ENCODE results near the gene PCDH9. TPM values are rescaled to one million over a fixed set of nuclear protein-coding genes. Genes with fewer than 3 reads are reported as not detected.
"Not testable (repeated sequence)": the region's sequence is repeated elsewhere in the genome, so short reads cannot be mapped to it uniquely, and the experiment has no call there.

PCDH9 gene
- total and polyA plus RNA-seq, 2 donors, result 0.72 to 28.2 TPM

DNA sequence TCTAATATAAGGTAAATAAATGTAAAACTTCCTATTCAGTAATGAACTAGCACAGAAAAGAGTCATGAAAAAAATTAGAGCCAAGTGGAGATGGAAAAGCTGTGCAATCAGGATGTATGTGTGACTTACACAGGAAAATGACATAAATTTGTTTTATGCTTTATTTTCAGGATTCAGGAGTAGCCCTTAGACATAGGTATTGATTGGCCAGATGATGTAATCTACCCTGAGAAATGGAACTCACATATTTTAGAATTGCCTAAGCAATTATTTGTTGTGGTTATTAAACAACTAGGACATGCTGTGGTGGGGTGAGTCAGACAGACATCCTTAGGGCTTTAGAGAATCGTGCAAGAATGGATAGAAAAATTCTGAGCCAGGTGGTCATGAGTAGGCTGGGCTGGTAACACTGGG is 110.6 kb downstream of the PCDH9 start:
- no peaks in the 10 kb centered on the region for H3K36me3 ChIP-seq (ENCODE audit: insufficient read depth)
- DNase-seq (ENCODE audit: extremely low spot score), result no peak
- no peaks in the 10 kb centered on the region for H3K4me1 ChIP-seq (ENCODE audit: insufficient read depth)
- WGBS, result 25% methylated on average over 1 of the region's 1 CpG
- no peak overlapping the region for H3K27ac ChIP-seq (ENCODE audit: low read depth)
- no peak overlapping the region for H3K4me3 ChIP-seq (ENCODE audit: low read depth, low read length)

DNA sequence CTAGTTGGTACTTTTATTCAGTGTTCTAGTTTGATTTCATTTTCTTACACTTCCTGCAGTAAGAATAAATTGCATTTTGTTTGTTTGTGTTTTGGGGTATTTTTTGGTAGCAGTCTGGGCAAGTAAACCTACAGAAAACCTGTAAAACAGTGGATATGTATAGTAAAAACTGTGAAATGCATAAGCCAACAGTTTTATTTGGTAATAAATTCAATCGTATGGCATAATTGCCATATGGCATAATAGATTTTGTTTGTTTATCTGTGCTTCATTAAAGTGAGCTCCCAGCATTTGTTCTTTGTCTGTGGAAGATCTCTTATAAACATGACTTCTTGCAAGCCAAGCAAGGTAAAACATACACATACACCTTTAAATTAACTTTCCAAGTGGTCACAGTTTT is 111.9 kb downstream of the PCDH9 start:
- 63% methylated on average over 1 of the region's 1 CpG for WGBS
- H3K4me1 ChIP-seq (ENCODE audit: insufficient read depth), result no peaks in the 10 kb centered on the region
- no peak overlapping the region for H3K27ac ChIP-seq (ENCODE audit: low read depth)
- DNase-seq (ENCODE audit: extremely low spot score), result no peak
- H3K4me3 ChIP-seq (ENCODE audit: low read depth, low read length), result no peak overlapping the region
- H3K36me3 ChIP-seq (ENCODE audit: insufficient read depth), result no peaks in the 10 kb centered on the region

DNA sequence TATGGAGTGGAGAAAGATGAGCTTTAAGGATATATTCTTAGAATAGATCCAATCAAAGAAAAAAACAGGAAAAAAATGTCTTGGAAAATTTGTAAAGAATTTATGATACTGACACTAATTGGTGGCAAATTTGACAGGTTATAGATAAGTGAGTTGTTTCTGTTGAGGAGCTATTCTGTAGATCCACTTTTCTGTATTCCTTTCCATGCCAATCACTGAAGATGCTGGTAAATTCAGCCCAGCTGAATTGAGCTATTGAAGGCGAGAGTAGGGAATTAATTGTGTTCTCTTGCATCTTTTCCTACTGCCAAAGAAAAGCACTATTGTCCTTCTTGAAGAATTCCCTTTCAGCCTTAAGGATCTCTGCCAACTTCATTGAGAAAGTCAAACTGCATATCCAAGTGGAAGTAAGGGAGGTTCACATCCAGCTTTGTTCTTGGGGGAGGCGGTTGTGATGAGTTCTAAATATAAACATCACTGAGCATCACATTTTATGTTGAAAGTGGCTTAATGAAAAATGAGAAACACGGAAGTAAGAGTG is 113.1 kb downstream of the PCDH9 start:
- no peaks in the 10 kb centered on the region for H3K4me1 ChIP-seq (ENCODE audit: insufficient read depth)
- 59% methylated on average over 3 of the region's 3 CpGs for WGBS
- no peak for DNase-seq (ENCODE audit: extremely low spot score)
- no peak overlapping the region for H3K4me3 ChIP-seq (ENCODE audit: low read depth, low read length)
- no peak overlapping the region for H3K27ac ChIP-seq (ENCODE audit: low read depth)
- H3K36me3 ChIP-seq (ENCODE audit: insufficient read depth), result no peaks in the 10 kb centered on the region

DNA sequence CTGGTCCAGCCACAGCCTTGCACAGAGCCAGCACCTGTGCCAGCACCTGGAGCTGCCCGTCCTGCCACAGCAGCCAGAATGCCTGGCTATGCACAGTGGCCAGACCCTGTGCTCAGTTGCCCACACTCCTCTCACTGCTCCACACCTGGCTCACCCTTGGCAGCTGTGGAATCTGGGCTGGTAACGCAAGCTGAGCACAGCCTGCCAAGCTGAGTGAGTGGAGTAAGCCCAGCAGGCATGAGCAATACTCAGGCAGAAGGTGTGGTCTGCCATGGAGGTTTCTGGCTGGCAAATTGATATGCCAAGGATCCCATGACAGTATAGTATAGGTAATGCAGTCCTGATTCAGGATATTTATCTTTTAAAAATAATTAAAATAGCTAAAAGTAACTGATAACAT is 122.2 kb downstream of the PCDH9 start:
- H3K4me1 ChIP-seq (ENCODE audit: insufficient read depth), result no peaks in the 10 kb centered on the region
- H3K27ac ChIP-seq (ENCODE audit: low read depth), result no peak overlapping the region
- WGBS, result 92% methylated on average over 2 of the region's 2 CpGs
- H3K36me3 ChIP-seq (ENCODE audit: insufficient read depth), result no peaks in the 10 kb centered on the region
- no peak for DNase-seq (ENCODE audit: extremely low spot score)
- no peak overlapping the region for H3K4me3 ChIP-seq (ENCODE audit: low read depth, low read length)

DNA sequence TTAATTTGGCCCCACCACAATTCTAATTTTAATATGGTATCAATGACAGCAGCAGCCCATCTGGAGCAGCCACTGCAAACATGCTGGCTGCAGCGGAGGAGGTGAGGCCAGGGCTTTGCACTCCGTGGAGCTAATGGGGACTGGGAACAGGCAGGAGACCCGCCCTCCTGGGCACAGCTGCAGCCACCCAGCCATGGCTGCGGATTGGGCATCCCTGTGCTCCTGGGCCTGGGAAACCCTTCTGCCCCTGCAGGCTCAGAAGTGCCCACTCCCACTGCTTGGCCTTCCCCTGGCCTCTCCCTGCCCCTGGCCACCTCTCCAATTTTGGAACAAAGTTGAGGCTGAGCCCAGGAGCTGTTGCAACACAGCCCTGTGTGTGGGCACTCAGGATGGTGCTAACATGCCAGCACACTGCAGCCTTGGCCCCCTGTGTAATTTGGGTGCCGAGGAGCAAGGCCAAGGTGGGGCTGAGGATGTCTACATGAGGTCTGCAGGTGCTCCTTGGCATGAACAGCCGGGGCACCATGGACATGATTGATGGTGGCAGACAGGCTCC is 123.6 kb downstream of the PCDH9 start:
- no peak overlapping the region for H3K4me3 ChIP-seq (ENCODE audit: low read depth, low read length)
- 95% methylated on average over 6 of the region's 6 CpGs for WGBS
- DNase-seq (ENCODE audit: extremely low spot score), result no peak
- no peak overlapping the region for H3K27ac ChIP-seq (ENCODE audit: low read depth)
- no peaks in the 10 kb centered on the region for H3K36me3 ChIP-seq (ENCODE audit: insufficient read depth)
- H3K4me1 ChIP-seq (ENCODE audit: insufficient read depth), result no peaks in the 10 kb centered on the region

DNA sequence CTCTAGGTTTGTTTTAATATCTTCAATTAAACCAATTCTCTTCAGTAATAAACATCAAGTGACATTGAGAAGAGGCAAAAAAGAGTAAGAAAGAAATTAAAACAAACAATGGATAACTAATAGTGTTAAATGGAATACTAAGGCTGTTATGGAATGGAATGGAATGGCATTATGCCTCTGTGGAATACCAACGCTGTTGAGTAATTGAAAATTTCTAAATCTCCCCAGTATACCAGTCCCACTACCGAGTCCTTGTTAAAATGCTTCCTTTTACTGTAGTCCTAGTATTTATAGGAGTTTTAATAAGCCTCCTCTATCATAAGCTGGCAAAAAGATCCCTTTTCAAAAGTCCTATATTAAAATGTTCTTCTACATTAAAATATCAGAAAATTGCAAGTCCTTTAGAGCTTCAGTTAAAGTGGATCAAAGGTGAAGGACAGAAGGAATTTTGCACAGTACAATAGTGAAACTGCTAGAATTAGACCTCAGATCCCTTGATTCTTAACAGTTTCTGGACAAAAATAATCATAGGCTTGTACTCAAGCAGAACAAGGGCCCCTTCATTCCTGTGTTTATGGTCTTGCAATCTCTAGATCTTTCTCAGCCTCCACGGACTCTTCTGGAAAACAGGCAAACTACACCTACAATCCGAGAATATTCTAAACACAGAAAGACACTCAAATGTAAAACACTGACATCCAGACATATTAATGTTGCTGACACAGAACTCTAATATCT is 128.2 kb downstream of the PCDH9 start:
- H3K36me3 ChIP-seq (ENCODE audit: insufficient read depth), result no peaks in the 10 kb centered on the region
- no peak overlapping the region for H3K4me3 ChIP-seq (ENCODE audit: low read depth, low read length)
- H3K27ac ChIP-seq (ENCODE audit: low read depth), result no peak overlapping the region
- DNase-seq (ENCODE audit: extremely low spot score), result no peak
- no peaks in the 10 kb centered on the region for H3K4me1 ChIP-seq (ENCODE audit: insufficient read depth)
- WGBS, result 44% methylated on average over 4 of the region's 4 CpGs

DNA sequence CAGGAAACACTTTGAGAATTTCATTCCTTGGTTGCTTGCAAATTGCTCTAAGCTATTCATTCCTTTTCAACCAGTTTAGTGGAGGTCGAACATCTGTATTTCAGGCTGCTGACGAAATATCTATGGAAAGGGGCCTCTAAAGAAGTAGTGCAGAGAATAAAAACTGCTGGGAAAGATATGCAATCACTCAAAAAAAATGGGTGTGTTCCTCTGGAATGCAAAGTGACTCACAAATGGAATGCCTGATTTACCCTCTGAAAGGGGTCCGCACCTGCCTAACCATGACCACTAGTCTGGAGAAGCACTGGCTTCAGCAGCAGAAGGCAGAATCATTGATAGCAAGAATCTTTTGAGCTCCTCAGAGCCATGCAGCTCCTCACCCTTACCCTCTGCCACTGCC is 129.4 kb downstream of the PCDH9 start:
- Histone ChIP-seq H3K27ac (ENCODE audit: low read depth) (no peak overlapping the region), H3K36me3 (ENCODE audit: insufficient read depth) (no peaks in the 10 kb centered on the region), H3K4me3 (ENCODE audit: low read depth, low read length) (no peak overlapping the region), H3K4me1 (ENCODE audit: insufficient read depth) (no peaks in the 10 kb centered on the region)
- 87% methylated on average over 3 of the region's 3 CpGs for WGBS
- DNase-seq (ENCODE audit: extremely low spot score), result no peak

DNA sequence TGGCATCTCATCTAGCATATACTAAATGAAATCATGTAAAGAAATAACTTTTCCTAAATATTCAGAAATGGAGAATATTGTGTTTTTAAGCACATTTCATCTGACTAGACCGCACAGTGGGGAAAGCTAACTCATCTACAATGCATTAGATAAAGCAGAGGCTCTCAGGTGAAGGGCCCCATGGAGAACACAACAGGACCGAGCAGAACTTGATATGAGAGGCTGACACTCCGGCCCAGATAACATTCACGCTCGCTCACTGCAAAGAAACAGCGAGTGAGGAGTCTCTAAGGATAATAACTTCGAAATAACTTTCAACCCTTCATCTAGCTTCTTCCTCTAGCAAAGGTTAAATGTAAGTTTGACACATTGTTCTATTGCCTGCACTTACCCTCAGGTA is 130.6 kb downstream of the PCDH9 start:
- Histone ChIP-seq H3K4me1 (ENCODE audit: insufficient read depth) (no peaks in the 10 kb centered on the region), H3K36me3 (ENCODE audit: insufficient read depth) (no peaks in the 10 kb centered on the region), H3K27ac (ENCODE audit: low read depth) (no peak overlapping the region), H3K4me3 (ENCODE audit: low read depth, low read length) (no peak overlapping the region)
- no peak for DNase-seq (ENCODE audit: extremely low spot score)
- 97% methylated on average over 7 of the region's 7 CpGs for WGBS

DNA sequence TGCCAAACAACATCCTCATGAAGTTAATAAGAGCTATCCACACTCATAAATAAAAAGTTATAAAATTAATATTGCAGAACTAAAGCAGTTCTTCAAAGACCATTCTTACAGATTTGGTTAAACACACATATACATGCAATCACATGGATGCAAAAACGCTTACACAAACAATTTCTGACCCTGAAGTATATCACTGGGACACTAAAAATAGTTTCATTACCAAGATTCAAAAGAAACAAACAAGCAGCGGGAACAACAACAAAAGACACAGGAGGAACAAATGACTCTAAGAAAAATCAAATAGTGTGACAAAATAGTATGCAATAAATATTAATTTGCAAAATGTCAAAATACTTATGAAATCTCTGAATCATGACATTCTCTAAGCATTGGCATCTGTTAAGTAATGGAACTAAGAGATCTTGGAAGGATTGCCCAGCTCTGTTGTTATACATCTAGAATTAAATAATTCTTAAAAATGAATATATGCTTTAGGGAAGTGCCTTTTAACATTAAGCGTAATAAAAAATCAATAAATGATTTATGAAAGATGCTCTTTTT is 132.2 kb downstream of the PCDH9 start:
- Histone ChIP-seq H3K27ac (ENCODE audit: low read depth) (no peak overlapping the region), H3K36me3 (ENCODE audit: insufficient read depth) (no peaks in the 10 kb centered on the region), H3K4me1 (ENCODE audit: insufficient read depth) (no peaks in the 10 kb centered on the region), H3K4me3 (ENCODE audit: low read depth, low read length) (no peak overlapping the region)
- 93% methylated on average over 3 of the region's 3 CpGs for WGBS
- DNase-seq (ENCODE audit: extremely low spot score), result no peak

DNA sequence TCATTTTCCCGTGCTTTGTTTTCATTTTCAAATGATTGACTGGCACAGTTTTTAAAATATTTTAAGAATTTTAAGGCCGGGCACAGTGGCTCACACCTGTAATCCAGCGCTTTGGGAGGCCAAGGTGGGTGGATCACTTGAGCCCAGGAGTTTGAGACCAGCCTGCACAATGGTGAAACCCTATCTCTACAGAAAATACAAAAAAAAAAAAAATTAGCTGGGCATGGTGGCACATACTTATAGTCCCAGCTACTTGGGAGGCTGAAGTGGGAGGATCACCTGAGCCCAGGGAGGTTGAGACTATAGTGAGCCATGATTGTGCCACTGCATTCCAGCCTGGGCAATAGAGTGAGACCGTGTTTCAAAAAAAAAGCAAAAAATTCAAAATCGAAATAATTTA is 133.2 kb downstream of the PCDH9 start:
- 96% methylated on average over 5 of the region's 5 CpGs for WGBS
- not testable (repeated sequence) for DNase-seq (ENCODE audit: extremely low spot score); H3K4me3 ChIP-seq (ENCODE audit: low read depth, low read length); H3K27ac ChIP-seq (ENCODE audit: low read depth); H3K4me1 ChIP-seq (ENCODE audit: insufficient read depth); H3K36me3 ChIP-seq (ENCODE audit: insufficient read depth)

DNA sequence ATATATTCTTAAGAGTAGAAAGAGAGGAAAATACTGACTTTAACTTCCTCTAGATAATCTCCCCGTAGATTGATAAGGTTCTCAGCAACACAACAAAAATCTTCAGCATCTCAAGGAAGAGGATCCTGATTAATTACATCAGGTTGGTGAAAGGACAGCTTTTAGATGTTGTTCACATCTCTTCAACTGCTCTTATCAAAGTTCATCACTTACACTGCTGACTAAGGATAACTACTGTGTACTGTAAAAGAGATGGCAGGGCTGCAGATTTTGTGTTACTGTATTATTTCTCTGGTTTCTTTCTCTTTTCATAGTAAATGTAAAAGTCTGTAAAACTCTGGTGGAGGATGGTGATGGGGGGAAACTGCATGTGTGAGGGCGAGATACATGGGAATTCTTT is 133.7 kb downstream of the PCDH9 start:
- no peak overlapping the region for H3K4me3 ChIP-seq (ENCODE audit: low read depth, low read length)
- WGBS, result 95% methylated on average over 2 of the region's 2 CpGs
- no peak overlapping the region for H3K27ac ChIP-seq (ENCODE audit: low read depth)
- H3K4me1 ChIP-seq (ENCODE audit: insufficient read depth), result no peaks in the 10 kb centered on the region
- no peak for DNase-seq (ENCODE audit: extremely low spot score)
- no peaks in the 10 kb centered on the region for H3K36me3 ChIP-seq (ENCODE audit: insufficient read depth)

DNA sequence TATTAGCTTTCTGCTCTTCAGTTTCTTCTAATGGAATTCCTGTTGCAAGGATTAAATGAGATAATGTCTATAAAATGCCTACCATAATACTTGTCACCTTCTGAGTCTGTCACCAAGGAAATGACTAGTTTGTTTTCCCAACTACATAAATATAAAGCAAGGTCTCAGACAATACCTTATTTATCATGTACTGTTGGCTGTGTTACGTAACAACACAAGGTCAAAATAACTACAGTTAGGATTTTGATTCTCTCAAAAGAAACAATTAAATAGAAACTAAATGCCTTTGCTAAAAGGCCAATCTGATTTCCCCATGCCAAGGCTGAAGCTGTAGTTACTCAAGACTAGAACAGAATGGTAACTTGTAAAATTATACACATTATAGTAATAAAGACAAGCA is 134.5 kb downstream of the PCDH9 start:
- Histone ChIP-seq H3K36me3 (ENCODE audit: insufficient read depth) (no peaks in the 10 kb centered on the region), H3K27ac (ENCODE audit: low read depth) (no peak overlapping the region), H3K4me1 (ENCODE audit: insufficient read depth) (no peaks in the 10 kb centered on the region), H3K4me3 (ENCODE audit: low read depth, low read length) (no peak overlapping the region)
- DNase-seq (ENCODE audit: extremely low spot score), result no peak
- 90% methylated on average over 1 of the region's 1 CpG for WGBS

DNA sequence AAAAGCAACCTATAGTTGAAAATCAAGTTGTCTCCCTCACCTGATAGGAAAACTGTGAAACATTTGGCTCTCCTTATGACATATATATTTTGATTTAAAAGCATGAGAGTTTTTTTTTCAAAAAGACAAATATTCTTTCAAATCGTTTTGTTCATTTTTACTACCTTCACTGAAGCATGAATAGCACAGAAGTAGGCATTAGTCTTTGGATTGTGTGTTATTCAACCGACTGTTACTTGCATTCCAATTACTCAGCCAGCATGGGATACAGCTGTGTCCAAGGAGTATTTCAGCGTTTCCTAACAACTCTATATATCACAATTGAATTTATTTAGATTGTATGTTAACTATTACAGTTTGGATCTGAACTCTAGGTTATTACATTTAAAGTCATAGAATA is 135.2 kb downstream of the PCDH9 start:
- DNase-seq (ENCODE audit: extremely low spot score), result no peak
- Histone ChIP-seq H3K4me1 (ENCODE audit: insufficient read depth) (no peaks in the 10 kb centered on the region), H3K27ac (ENCODE audit: low read depth) (no peak overlapping the region), H3K36me3 (ENCODE audit: insufficient read depth) (no peaks in the 10 kb centered on the region), H3K4me3 (ENCODE audit: low read depth, low read length) (no peak overlapping the region)
- 79% methylated on average over 3 of the region's 3 CpGs for WGBS

DNA sequence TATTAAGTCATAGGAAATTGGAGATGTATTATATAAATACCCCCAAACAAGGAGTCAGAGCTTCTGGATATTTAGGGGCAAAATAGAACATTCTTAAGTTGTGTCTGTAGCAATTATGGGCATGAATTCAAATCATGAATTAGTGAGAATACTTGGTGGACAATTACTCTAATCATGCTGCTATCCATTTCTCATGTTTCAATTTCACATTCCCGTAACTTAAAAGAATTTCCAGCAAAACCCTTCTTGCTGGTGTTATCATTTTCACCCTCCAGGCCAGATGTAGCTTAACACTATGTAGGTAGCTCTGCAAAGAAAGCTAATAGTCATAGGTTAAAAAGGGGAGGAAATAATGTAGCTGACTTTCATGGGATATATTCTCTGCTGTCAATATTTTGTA is 136.1 kb downstream of the PCDH9 start:
- no peak for DNase-seq (ENCODE audit: extremely low spot score)
- WGBS, result 92% methylated on average over 1 of the region's 1 CpG
- H3K36me3 ChIP-seq (ENCODE audit: insufficient read depth), result no peaks in the 10 kb centered on the region
- no peaks in the 10 kb centered on the region for H3K4me1 ChIP-seq (ENCODE audit: insufficient read depth)
- no peak overlapping the region for H3K27ac ChIP-seq (ENCODE audit: low read depth)
- H3K4me3 ChIP-seq (ENCODE audit: low read depth, low read length), result no peak overlapping the region

Data from urinary bladder (tissue), 4 donors.